Brain microvascular endothelial cell (primary cell): ENCODE results near the gene CPA5.
"Not testable (repeated sequence)": the region's sequence is repeated elsewhere in the genome, so short reads cannot be mapped to it uniquely, and the experiment has no call there.

Experiments
- DNase-seq: peaks from one replicate; pipeline ENCODE4 v3.0.0-alpha.2; 2020
- H3K27ac ChIP-seq: fragments of 250-450 bp; sonication (Bioruptor Pico); 2 replicates; pipeline ENCODE4 v1.5.1; 2020; ENCODE audit warnings: mild to moderate bottlenecking, moderate library complexity
- H3K27me3 ChIP-seq: fragments of 250-450 bp; sonication (Bioruptor Pico); replicated peaks from 2 replicates; pipeline ENCODE4 v1.5.1; 2020; ENCODE audit warnings: mild to moderate bottlenecking
- H3K36me3 ChIP-seq: fragments of 250-450 bp; sonication (Bioruptor Pico); replicated peaks from 2 replicates; pipeline ENCODE4 v1.5.1; 2020; ENCODE audit warnings: mild to moderate bottlenecking
- H3K4me3 ChIP-seq: 2 replicates; pipeline ENCODE4 v1.5.1; 2011; ENCODE audit warnings: low read depth, mild to moderate bottlenecking, control low read depth, low read length, moderate library complexity
- in situ Hi-C: cut with HindIII; loops from 2 replicates; pipeline ENCODE4 v1.10.0; 2017; ENCODE audit warnings: low sequenced_read_pairs, low pct_ligation_motif_present
- TF ChIP-seq, protein P1 (sequence below): IDR thresholded peaks from 2 replicates; pipeline ENCODE4 v1.5.1; 2011; ENCODE audit warnings: low read depth, mild to moderate bottlenecking, moderate library complexity, low read length, control low read depth, inconsistent platforms; ENCODE audit errors: missing control alignments

Gene CPA5

DNA sequence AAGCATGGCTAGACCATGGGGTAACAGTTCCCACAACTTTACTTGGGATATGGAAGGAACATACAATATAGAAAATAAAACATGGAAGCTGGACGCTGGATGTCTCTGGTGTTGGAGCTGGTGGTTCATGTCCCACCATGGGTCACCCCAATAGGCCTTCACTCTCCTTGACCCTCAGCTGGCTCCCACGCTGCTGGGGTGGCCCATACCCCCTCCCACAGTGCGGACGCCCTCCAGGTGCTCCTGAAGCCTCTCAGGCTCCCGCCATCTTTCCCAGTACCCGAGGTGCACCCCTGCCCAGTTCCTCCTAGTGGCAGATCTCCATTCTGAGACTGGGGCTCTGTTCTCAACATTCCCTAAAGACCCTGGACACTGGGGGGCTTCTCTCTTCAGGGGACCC lies 29.9 kb downstream of the CPA5 start:
- in situ Hi-C loops = no loop called here

DNA sequence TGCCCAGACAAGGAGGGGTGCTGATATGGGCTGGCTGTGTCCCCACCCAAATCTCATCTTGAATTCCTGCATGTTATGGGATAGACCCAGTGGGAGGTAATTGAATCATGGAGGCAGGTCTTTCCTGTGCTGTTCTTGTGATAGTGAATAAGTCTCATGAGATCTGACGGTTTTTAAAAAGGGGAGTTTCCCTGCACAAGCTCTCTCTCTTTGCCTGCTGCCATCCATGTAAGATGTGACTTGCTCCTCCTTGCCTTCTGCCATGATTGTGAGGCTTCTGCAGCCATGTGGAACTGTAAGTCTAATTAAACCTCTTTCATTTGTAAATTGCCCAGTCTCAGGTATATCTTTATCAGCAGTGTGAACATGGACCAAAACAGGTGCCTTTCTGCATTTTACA lies 31.8 kb downstream of the CPA5 start:
- H3K36me3 ChIP-seq, DNase-seq, H3K27me3 ChIP-seq, in situ Hi-C loops, H3K27ac ChIP-seq, H3K4me3 ChIP-seq: not testable (repeated sequence)

More for the DNA sequence above, 29.9 kb downstream of the CPA5 start:
- no peak for DNase-seq
- Histone ChIP-seq H3K36me3 (no peaks in the 10 kb centered on the region), H3K4me3 (no peak overlapping the region), H3K27ac (peak overlapping the region; percentile 97), H3K27me3 (no peaks in the 10 kb centered on the region)
- TF ChIP-seq, protein P1, sequence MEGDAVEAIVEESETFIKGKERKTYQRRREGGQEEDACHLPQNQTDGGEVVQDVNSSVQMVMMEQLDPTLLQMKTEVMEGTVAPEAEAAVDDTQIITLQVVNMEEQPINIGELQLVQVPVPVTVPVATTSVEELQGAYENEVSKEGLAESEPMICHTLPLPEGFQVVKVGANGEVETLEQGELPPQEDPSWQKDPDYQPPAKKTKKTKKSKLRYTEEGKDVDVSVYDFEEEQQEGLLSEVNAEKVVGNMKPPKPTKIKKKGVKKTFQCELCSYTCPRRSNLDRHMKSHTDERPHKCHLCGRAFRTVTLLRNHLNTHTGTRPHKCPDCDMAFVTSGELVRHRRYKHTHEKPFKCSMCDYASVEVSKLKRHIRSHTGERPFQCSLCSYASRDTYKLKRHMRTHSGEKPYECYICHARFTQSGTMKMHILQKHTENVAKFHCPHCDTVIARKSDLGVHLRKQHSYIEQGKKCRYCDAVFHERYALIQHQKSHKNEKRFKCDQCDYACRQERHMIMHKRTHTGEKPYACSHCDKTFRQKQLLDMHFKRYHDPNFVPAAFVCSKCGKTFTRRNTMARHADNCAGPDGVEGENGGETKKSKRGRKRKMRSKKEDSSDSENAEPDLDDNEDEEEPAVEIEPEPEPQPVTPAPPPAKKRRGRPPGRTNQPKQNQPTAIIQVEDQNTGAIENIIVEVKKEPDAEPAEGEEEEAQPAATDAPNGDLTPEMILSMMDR = no peak

DNA sequence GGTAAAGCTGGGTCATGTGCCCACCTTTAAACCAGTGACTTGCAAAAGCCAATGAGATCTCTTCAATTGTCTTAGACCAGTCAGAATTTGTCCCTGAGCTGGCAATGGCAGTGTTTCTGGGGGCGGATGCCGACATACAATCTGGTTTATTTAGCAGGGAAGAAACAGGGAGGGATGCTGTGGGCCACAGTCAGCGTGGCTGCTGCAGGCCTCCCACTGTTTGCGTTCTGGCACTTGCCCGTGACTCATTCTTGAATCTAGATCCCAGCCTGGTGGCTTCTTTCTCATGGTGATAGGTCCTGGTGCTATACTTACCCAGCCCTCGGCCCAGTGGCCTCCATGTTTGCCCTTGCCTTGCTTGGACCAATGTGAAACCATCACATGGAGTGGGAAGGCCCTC lies 32.6 kb downstream of the CPA5 start:
- no peak overlapping the region for H3K27ac ChIP-seq
- TF ChIP-seq, protein P1 = no peak
- in situ Hi-C loops = no loop called here
- H3K36me3 ChIP-seq = no peaks in the 10 kb centered on the region
- no peaks in the 10 kb centered on the region for H3K27me3 ChIP-seq
- DNase-seq = peak; percentile 65
- no peak overlapping the region for H3K4me3 ChIP-seq

DNA sequence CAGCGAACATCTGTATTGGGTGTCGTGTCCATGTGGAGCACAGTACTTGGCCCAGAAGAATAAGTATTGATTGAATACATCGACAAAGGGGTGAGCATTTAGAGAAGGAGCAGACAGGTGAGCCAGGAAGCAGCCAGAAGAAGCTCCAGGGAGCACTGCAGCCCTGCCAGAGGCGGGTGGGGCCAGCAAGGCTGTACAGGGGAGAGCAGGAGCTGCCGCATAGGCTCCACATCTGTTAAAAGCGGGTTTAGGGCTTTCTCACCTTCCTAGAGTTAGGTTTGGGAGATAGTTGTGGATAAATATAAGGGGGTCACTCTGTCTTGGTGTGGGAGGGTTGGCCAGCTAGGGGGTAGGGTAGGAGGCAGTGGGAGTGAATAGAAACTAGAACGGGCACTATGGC lies 34.4 kb downstream of the CPA5 start:
- Histone ChIP-seq H3K27me3 (no peaks in the 10 kb centered on the region), H3K36me3 (no peaks in the 10 kb centered on the region), H3K4me3 (no peak overlapping the region), H3K27ac (no peak overlapping the region)
- TF ChIP-seq, protein P1 = no peak
- no peak for DNase-seq
- in situ Hi-C loops = no loop called here

DNA sequence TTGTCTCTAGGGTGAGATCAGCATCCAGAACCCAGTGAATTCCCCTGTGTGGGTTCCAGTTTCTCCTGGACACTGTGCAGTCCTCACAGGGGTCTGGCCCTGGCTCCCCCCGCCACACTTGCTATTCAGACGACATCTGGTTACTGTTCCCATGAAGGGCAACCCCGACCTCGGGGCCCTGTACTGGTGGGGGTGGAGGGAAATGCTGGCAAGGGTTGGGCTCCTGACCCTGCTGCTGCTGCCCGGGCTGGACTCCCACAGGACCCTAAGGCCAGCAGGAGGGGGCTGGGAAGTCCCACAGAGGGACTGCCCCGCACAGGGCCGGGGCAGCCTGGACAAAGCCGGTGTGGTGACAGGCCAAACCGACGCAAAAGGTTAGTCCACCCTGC lies 34.9 kb downstream of the CPA5 start:
- H3K27ac ChIP-seq = no peak overlapping the region
- DNase-seq = no peak
- H3K36me3 ChIP-seq = no peaks in the 10 kb centered on the region
- H3K4me3 ChIP-seq = no peak overlapping the region
- in situ Hi-C loops = no loop called here
- TF ChIP-seq, protein P1 = no peak
- H3K27me3 ChIP-seq = no peaks in the 10 kb centered on the region

DNA sequence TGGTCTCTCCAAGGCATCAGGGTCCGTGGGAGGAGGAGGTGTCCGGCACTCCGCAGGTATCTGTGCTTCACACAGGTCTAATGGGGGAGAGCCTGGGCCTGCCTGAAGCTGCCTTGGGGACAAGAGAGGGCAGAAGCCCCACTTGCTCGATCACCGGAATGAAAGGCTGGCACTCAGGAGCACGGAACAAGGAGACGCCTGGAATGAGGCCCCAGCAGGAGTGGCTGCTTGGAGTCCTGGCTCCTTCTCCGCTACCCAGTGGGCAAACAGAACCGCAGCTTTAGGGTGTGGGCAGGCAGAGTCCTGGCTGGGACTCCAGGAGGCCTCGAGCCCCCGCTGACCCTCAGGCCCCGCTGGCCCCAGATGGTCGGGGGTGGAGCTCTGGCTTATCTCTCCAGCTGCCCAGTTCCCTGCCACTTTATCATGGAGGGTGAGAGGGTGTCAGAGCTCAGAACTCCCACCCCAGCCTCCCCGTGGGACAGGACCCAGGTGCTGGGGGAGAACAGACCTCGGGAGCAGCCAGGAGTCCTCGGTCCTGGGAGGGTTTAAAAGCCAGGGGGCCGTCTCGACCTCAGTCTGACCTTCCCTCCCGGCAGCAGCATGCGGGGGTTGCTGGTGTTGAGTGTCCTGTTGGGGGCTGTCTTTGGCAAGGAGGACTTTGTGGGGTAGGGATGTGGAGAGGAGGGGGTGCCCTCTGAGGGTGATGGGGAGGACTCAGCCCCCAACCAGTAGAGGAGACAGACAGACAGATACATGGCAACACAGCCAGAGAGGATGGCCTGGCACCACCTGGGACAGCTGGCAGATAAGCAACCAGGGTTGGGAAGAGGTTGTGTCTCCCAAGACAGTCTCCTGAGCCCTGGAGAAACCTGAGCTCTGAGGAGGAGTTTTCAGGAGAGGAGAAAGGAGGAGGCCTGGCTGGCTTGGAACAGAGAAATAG lies 35.6 kb downstream of the CPA5 start, which contains the start of gene CPA1:
CPA1 (plus strand) TSS at position 574 of the 940 bp plus-strand sequence; CDS start at position 601, 27 bp downstream.
- in situ Hi-C loops = no loop called here
- Histone ChIP-seq H3K27me3 (no peaks in the 10 kb centered on the region), H3K4me3 (no peak within 1 kb of the TSS), H3K27ac (no peak within 1 kb of the TSS), H3K36me3 (no peaks in the 10 kb centered on the region)
- no peak for DNase-seq
- TF ChIP-seq, protein P1 = no peak
